Measurements from ENCODE around the gene RBMS3.

Gene RBMS3

DNA sequence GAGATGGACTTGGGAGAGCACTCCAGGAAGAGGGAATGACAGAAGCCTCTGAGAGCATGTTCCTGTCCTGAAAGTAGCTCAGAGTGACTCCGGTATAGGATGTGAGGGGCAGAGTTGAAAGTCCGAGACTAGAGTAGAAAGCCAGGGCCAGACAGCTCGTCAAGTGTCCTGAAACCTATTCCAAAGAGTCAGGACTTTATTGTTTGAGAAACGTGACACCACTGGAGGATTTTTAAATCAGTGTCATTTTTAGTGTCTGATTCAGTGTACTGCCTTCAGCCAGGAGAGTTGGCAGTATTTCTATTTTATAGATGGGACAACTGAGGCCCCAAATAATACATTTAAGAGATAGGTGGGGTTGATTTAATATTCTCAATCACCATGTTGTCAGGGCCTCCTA, 1.6 kb upstream of the RBMS3 start:
- no peak for DNase-seq

GRCh38 chr3:29279806-29280205, 1.1 kb upstream of the RBMS3 start:
- no peak for DNase-seq

GRCh38 chr3:29281094-29281343, 148 bp downstream of the RBMS3 start:
- DNase-seq: no peak

DNA sequence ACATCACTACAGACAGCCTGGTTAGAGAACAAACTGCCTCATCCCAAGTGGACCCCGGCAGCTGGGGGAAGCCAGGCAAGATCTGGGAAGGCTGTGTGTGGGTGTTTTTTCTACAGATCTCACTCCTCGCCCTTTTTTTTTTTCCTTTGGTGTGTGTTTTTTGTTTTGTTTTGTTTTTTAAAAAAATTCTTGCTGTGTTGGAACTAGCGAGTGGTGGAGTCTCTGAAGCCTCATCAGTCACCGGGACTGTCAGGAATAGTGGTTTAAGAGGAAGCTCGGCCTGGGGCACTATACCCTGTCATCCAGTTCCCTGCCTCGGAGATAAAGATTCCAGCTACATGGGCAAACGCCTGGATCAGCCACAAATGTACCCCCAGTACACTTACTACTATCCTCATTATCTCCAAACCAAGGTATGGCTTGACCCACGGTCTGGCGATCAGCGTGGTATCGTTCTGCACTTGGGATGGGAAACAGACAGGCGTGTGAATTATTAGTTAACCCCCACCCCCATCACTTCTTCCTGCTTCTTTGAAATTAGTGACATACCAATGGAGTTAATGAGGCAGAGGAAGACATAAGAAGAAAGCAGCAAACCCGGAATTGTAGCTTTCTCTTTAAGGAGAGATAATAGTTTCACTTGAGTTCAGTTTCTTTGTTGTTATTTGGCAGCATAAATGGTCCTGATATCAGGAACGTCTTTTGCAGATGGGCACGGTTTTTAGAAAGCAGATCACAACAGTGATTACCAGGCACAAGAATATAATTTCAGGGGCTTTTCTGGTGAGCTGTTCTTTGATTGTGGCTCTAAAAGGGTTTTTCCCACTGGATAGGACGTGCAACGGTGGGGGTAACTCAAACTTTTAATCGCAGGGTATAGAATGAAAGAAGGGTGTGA, 722 bp downstream of the RBMS3 start:
- DNase-seq: no peak

DNA sequence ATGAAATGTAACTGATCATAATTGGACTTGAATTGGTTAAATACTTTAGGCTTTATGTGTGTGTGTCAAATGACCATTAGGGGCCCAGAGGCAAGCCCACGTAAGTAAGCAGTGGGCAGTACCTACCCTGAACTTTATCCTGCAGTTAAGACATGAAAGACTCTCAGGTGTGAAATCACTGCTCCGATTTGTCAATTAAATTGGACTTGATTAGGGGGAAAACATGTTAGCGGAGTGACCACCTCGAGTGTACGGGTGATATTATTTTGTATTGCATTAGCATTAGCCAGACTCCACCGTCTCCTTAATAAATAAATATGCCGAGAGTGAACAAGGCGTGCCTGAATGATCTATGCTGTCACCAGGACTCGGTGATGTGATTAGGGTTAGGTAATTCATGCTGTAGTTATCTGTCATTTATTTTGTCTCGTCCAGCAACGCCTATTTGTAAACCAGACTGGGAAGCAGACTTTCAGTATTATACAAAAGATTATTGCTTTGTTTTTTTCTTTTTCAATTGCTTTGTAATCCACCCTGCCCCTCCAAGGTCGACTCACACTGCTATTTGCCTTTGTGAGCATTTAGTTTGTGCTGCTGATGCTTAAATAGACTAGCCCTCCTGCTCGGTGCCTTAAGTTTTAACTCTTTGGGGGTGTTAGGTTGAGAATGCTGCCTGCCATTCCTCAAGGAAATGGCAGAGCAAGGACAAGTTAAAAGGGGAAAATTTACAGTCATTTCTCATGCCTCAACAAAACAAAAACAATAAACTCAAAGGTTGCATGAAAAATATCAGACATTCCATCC, 1.8 kb downstream of the RBMS3 start:
- DNase-seq: no peak

DNA sequence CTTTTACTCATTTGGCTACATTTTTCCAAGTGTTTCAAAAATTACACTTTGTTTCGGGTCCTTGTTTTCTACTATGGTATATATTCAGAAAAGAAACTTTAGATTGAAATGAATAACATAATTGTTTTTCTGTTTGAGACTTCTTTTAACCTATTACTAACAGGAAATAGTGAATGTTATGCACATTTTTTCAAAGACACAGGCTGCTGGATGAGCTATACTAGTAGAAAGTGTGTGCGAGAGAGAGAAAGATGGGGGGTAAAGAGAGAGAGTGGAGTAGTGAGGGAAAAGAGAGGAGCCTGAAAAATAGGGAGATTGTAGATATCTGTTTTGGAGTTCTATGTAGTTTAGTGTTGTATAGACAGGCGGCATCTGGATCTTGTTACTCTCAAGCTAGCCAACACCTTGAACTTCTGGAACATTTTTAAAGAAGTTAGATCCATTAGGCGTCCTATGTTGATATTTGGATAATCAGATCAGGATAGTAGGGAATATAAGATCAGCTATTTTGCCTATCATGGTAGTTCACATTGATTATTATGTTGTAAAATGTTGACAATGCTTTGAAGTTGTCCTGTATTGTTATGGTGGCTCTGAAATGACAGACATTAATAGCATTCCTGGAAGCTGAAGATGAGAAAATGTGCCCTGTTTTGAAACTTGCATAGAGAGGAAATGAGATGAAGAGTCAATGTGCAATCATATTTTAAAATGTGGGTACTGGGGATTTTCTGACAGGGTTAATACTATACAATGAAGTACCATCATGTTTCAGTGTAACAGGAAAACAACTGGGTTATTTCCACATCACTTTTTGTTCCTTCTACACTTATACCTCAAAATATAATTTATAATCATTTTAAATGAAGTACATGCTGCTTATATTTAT, 2.6 kb downstream of the RBMS3 start:
- no peak for DNase-seq

DNA sequence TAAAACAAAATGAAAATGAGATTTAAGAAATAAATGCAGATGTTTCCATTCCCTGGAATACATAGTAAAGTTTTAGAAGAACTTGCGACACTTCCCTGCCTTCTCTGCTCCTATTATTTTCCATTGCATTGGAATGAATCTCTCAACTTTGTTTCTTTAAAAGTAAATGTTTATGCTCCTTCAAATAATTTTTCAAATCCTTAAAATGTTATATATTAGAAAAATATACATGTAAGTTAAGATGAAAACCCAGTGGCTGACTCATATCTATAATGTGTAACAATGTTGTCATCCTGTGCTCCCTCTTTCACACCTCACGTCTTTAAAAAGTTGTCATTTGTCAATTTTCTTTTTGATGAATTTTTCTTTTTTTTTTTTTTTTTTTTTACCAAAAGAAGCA, 3.6 kb downstream of the RBMS3 start:
- no peak for DNase-seq

- DNase-seq: no peak
Observed at GRCh38 chr3:29285471-29286071, 4.7 kb downstream of the RBMS3 start.

- no peak for DNase-seq
Observed at GRCh38 chr3:29286478-29287240, 5.8 kb downstream of the RBMS3 start.

GRCh38 chr3:29290596-29290995, 9.7 kb downstream of the RBMS3 start:
- no peak for DNase-seq

GRCh38 chr3:29291260-29291981, 10.6 kb downstream of the RBMS3 start:
- DNase-seq: no peak

DNA sequence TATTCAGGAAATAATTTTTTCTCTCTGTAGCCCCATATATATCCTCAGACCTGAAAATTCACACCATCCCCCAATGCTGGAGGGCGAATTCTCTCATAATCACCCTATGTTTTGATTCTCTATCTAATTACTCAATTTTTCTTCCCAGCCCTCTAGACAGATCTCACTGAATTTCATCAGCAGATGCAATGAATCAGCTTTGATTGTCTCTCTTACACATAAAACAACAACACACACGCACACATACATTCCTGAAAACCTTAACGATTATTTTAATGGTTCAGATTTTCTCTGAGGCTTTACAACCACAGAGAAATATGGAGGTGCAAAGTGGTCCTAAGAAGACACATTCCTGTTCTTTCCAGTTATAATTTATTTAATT, 11.1 kb downstream of the RBMS3 start:
- no peak for DNase-seq

DNA sequence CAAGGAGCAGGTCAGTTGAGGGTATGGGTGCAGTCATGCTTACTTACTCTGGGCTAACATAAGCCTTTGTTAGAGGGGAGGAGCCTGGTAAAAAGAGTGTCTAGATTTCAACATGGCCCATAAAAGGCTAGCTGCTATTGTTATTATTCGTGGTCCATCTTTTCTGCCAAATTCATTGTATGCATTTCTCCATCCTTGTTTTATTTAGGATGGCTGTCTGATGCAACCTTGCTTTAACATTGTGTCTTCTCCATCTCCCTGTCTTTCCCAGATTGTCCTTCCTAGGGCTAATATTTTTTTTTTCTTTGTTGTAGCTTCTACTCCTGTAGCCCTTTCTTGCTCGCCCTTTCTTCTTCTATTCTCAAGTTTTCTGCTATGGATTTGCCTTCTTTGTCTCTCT, 12.6 kb downstream of the RBMS3 start:
- DNase-seq: no peak

- no peak for DNase-seq
Observed at GRCh38 chr3:29297998-29298397, 17.1 kb downstream of the RBMS3 start.

GRCh38 chr3:29301332-29302019, 20.6 kb downstream of the RBMS3 start:
- DNase-seq: no peak

- DNase-seq: no peak
Observed at GRCh38 chr3:29302619-29303018, 21.7 kb downstream of the RBMS3 start.

DNA sequence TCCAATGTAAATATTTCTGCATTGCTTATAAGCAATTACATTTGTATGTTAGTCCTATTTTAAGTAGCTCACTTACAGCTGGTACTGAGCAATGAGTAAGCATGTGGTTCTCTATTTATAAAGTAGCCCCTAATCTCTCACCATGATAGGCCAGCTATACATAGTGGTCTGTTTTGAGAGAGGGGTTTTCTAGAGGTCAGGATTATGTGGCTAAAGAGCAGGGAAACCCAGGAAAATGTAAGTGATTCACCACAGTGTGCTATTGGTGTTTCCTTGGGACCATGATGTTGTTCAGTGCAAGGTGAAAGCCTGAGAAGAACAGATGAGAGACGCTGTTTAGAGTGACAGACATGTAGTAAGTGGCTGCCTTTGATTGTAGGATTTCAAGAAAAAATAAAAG, 26.4 kb downstream of the RBMS3 start:
- no peak for DNase-seq

GRCh38 chr3:29310865-29311264, 30.0 kb downstream of the RBMS3 start:
- no peak for DNase-seq

GRCh38 chr3:29311795-29312194, 30.9 kb downstream of the RBMS3 start:
- no peak for DNase-seq

DNA sequence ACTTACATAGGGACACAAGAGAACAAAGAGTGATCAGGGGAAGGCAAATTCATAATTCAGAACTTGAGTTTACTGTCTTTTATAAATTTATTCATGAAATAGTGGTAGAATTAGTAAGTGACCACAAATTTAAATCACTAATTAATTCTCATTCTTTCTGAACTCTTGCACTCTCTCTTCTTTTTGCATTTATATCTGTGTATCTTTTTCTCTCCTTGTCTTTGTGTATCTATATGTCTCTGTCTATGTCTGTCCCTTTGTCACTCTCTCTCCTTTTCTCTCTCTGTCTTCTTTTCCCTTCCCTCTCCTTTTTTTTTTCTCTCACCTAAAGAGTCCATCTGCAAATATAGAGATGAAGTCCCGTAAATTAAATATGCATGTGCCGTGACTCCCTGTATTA, 31.5 kb downstream of the RBMS3 start:
- no peak for DNase-seq

DNA sequence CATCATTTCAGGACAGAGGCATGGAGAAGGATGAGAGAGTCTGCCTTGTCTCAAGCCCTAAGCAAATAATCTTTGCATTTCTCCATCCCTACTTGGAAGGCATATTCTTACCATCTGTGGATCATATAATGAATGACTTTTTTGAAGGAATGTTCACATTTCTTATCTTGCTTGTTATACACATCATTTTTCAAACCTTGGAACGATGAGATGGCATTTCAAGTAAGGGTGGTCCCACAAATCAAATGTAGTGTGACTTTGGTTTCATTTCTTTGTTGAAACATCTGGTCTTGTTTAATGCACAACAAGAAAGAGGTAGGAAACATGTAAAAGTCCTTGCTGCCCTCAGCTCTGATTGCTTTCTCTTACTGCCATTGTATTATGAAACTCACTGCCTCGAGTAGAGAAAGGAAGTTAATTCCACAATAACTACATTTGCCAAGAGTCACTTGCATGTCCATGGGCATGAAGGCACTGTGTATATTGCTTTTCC, 32.1 kb downstream of the RBMS3 start:
- no peak for DNase-seq

Measured in cerebellar nuclear complex (tissue), 1 donor.